ENCODE data around the gene CCDC92B.
A peak's percentile ranks its signal among the peaks of the same experiment; 100 is the strongest.

The CCDC92B gene

DNA sequence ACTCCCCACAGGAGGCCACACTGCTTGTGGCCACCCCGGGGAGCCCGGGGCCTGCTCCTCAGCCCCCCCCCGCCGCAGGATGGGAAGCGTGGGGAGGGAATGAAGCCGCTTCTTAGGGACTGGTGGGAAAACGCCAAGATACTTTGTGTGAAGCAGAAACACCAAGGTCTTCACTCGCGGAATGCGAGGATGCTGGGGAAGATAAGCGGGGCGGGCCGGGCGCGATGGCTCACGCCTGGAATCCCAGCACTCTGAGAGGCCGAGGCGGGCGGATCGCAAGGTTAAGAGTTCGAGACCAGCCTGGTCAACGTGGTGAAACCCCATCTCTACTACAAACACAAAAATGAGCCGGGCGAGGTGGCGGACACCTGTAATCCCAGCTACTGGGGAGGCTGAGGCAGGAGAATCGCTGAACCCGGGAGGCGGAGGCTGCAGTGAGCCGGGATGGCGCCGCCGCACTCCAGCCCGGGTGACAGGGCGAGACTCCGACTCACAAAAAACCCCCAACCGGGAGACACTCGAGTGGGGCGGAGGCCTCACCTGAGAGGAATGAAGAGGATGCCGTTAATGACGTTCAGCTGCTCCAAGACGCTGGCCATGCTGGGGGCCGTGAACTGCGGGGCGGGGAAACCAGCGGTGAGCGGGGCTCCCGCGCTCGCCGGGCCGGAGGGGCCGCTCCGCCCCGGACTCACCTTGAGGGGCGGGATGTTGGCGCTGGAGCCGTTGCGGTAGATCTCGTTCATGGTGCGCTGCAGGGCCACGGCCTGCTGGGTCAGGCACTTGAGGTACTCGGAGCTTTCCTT, 58.2 kb downstream of the CCDC92B start:
- TF ChIP-seq, protein P1, sequence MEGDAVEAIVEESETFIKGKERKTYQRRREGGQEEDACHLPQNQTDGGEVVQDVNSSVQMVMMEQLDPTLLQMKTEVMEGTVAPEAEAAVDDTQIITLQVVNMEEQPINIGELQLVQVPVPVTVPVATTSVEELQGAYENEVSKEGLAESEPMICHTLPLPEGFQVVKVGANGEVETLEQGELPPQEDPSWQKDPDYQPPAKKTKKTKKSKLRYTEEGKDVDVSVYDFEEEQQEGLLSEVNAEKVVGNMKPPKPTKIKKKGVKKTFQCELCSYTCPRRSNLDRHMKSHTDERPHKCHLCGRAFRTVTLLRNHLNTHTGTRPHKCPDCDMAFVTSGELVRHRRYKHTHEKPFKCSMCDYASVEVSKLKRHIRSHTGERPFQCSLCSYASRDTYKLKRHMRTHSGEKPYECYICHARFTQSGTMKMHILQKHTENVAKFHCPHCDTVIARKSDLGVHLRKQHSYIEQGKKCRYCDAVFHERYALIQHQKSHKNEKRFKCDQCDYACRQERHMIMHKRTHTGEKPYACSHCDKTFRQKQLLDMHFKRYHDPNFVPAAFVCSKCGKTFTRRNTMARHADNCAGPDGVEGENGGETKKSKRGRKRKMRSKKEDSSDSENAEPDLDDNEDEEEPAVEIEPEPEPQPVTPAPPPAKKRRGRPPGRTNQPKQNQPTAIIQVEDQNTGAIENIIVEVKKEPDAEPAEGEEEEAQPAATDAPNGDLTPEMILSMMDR (IDR thresholded peaks at IDR 0.05) = no peak
- TF ChIP-seq ZFX (IDR thresholded peaks at IDR 0.05; ENCODE audit: borderline replicate concordance) = no peak
- H3K27ac ChIP-seq = no peak overlapping the region

GRCh38 chr17:2690165-2691068, 59.0 kb downstream of the CCDC92B start:
- no peak overlapping the region for H3K27ac ChIP-seq
- TF ChIP-seq ZFX (IDR thresholded peaks at IDR 0.05; ENCODE audit: borderline replicate concordance) = no peak
- TF ChIP-seq, protein P1 (IDR thresholded peaks at IDR 0.05) = no peak

- TF ChIP-seq ZFX (IDR thresholded peaks at IDR 0.05; ENCODE audit: borderline replicate concordance) = no peak
- TF ChIP-seq, protein P1 (IDR thresholded peaks at IDR 0.05) = no peak
- peak overlapping the region; percentile 47; the same call in 1 of the 2 replicates for H3K27ac ChIP-seq
Measured at GRCh38 chr17:2689411-2690164, 59.9 kb downstream of the CCDC92B start.

DNA sequence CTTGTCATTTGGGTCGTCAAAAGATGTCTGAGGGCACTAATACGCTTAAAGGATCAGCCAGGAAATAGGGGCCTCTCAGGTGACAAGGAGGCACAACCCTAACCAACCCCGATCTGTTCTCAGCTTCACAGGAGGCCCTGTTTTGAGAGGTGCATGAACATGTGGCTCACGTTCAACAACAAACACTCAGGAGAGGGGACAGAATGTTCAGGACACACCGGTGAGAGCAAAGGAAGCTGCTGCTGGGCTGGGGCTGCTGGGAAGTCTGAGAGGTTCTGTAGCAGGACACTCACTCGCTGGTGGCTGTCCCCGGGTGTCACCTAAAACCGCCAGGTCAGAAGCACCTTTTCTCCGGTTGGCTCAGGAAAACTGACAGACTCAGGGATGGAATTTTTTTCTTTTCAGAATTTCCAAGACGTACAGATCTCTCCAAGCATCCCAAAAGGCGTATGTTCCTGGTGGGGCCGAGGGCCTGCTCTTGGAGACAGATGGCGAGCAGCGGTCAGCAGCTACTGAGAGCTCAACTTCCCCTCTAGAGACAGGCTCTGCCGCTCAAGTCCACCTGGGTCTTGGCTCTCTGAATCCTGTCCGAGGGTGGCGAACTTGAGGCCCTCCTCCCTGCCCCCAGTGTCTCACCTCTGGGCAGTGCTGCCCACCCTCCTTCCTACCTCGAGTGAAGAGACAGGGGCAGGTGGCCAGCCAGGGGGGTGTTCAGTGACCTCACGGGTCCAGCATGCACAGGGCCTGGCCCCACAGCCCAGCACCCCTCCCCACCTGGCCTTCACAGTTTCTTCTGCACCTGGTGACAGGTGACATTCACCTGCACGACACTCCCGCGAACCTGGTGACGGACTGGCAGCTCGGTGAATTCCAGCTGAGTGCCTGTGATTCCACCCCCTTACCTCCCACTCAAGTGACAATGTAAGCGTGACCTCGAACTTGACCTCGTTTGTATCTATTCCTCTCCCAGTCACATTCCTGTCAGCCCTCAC, 60.8 kb downstream of the CCDC92B start:
- peak overlapping the region; percentile 47 for H3K27ac ChIP-seq
- TF ChIP-seq, protein P1 (IDR thresholded peaks at IDR 0.05) = no peak
- no peak for TF ChIP-seq ZFX (IDR thresholded peaks at IDR 0.05; ENCODE audit: borderline replicate concordance)

DNA sequence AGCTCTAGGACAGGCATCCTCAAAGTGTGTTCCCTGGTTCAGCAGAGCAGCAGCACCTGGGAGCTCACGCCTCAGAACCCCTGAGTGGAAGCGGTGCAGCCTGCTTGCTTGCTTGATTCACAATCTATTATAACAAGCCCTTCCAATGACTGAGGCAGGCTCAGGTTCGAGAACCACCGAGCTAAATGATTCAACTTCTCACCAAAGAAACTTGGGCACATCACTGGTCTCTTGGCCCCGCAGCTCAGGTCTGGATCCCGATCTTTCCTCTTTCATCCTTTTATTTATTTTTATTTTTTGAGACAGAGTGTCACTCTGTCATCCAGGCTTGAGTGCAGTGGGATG, 62.4 kb downstream of the CCDC92B start:
- H3K27ac ChIP-seq = peak overlapping the region; percentile 47
- no peak for TF ChIP-seq ZFX (IDR thresholded peaks at IDR 0.05; ENCODE audit: borderline replicate concordance)
- TF ChIP-seq, protein P1 (IDR thresholded peaks at IDR 0.05) = no peak

- TF ChIP-seq, protein P1 (IDR thresholded peaks at IDR 0.05) = no peak
- TF ChIP-seq ZFX (IDR thresholded peaks at IDR 0.05; ENCODE audit: borderline replicate concordance) = no peak
- peak overlapping the region; percentile 47; the same call in 1 of the 2 replicates for H3K27ac ChIP-seq
Measured at GRCh38 chr17:2685696-2686095, 63.8 kb downstream of the CCDC92B start.

Measured in 22Rv1 (cell line).